HepG2 (cell line): ENCODE measurements around the gene EXOSC9. TPM values are rescaled to one million over a fixed set of nuclear protein-coding genes. Genes with fewer than 3 reads are reported as not detected.

Source experiments
- GPN1 ChIP-seq: sonication (generic); formaldehyde crosslinking; IDR thresholded peaks from 2 replicates; pipeline ENCODE4 v1.5.1; 2020; ENCODE audit warnings: missing genetic modification reagents, borderline replicate concordance
- HDAC1 ChIP-seq: sonication (generic); formaldehyde crosslinking; IDR thresholded peaks from 2 replicates; pipeline ENCODE4 v1.5.1; 2020; ENCODE audit warnings: mild to moderate bottlenecking, missing genetic modification reagents
- MEIS1 ChIP-seq: sonication (generic); formaldehyde crosslinking; IDR thresholded peaks from 2 replicates; pipeline ENCODE4 v1.9.0; 2021; ENCODE audit warnings: mild to moderate bottlenecking, missing genetic modification reagents, moderate library complexity, borderline replicate concordance
- MTF1 ChIP-seq: sonication (generic); formaldehyde crosslinking; IDR thresholded peaks from 2 replicates; pipeline ENCODE4 v1.5.0; 2020; ENCODE audit warnings: missing genetic modification reagents
- MXD1 ChIP-seq: sonication (generic); formaldehyde crosslinking; IDR thresholded peaks from 2 replicates; pipeline ENCODE4 v1.4.0; 2020; ENCODE audit warnings: mild to moderate bottlenecking, missing genetic modification reagents
- NBN ChIP-seq: fragments of 450-650 bp; conservative IDR thresholded peaks from 2 replicates; pipeline ENCODE4 v1.6.1; 2017
- NCOA2 ChIP-seq: sonication (generic); formaldehyde crosslinking; IDR thresholded peaks from 2 replicates; pipeline ENCODE4 v1.8.0; 2022; ENCODE audit warnings: inconsistent platforms
- SPEN ChIP-seq: sonication (generic); formaldehyde crosslinking; IDR thresholded peaks from 2 replicates; pipeline ENCODE4 v1.5.1; 2020; ENCODE audit warnings: low read depth, mild to moderate bottlenecking, missing genetic modification reagents
- SYNCRIP ChIP-seq: fragments of 200-400 bp; formaldehyde crosslinking; IDR thresholded peaks from 2 replicates; pipeline ENCODE4 v1.6.1; 2018; ENCODE audit warnings: mild to moderate bottlenecking, low read depth, low read length; ENCODE audit not compliant: insufficient read depth
- ZBTB20 ChIP-seq: sonication (generic); formaldehyde crosslinking; IDR thresholded peaks from 2 replicates; pipeline ENCODE4 v1.8.1; 2023; ENCODE audit warnings: missing genetic modification reagents, low read depth, mild to moderate bottlenecking, borderline replicate concordance
- ZEB1 ChIP-seq: IDR thresholded peaks from 2 replicates; pipeline ENCODE4 v1.6.1; 2012; ENCODE audit warnings: mild to moderate bottlenecking, low read depth, inconsistent platforms; ENCODE audit not compliant: insufficient replicate concordance
- ZFP36L2 ChIP-seq: sonication (generic); formaldehyde crosslinking; IDR thresholded peaks from 2 replicates; pipeline ENCODE4 v1.4.0; 2020; ENCODE audit warnings: missing genetic modification reagents
- ZFX ChIP-seq: sonication (generic); formaldehyde crosslinking; IDR thresholded peaks from 2 replicates; pipeline ENCODE4 v1.4.0; 2020; ENCODE audit warnings: mild to moderate bottlenecking, low read depth, missing genetic modification reagents, moderate library complexity
- ZNF17 ChIP-seq: sonication (generic); formaldehyde crosslinking; IDR thresholded peaks from 2 replicates; pipeline ENCODE4 v1.5.0; 2020; ENCODE audit warnings: mild to moderate bottlenecking, missing genetic modification reagents
- ZNF280B ChIP-seq: sonication (generic); formaldehyde crosslinking; IDR thresholded peaks from 2 replicates; pipeline ENCODE4 v1.5.0; 2020; ENCODE audit warnings: missing genetic modification reagents, mild to moderate bottlenecking, borderline replicate concordance
- ZNF335 ChIP-seq: sonication (generic); formaldehyde crosslinking; IDR thresholded peaks from 2 replicates; pipeline ENCODE4 v1.4.0; 2020; ENCODE audit warnings: missing genetic modification reagents
- ZNF576 ChIP-seq: sonication (generic); formaldehyde crosslinking; IDR thresholded peaks from 2 replicates; pipeline ENCODE4 v1.4.0; 2020; ENCODE audit warnings: mild to moderate bottlenecking, missing genetic modification reagents
- ZNF609 ChIP-seq: sonication (generic); formaldehyde crosslinking; IDR thresholded peaks from 2 replicates; pipeline ENCODE4 v1.4.0; 2020; ENCODE audit warnings: mild to moderate bottlenecking, missing genetic modification reagents, borderline replicate concordance
- ZNF749 ChIP-seq: sonication (generic); formaldehyde crosslinking; IDR thresholded peaks from 2 replicates; pipeline ENCODE4 v1.8.0; 2022; ENCODE audit warnings: mild to moderate bottlenecking, missing genetic modification reagents, moderate library complexity, borderline replicate concordance
- ZNF784 ChIP-seq: sonication (generic); formaldehyde crosslinking; IDR thresholded peaks from 2 replicates; pipeline ENCODE4 v1.5.1; 2020; ENCODE audit warnings: missing genetic modification reagents, mild to moderate bottlenecking, borderline replicate concordance
- polyA plus RNA-seq, 8 experiments: library from polyadenylated mRNA; depleted of rRNA in 3 of 8; stranded (reverse) in 7 of 8; unstranded in 1 of 8; fragments of >200 nt; fragmentation: Illumina TruSeq in 4 of 8; extraction: Trizol in 4 of 8; gene quantifications; 2 replicates each; pipeline versions ENCODE4 v1.2.1 to v1.2.3, GENCODE V29; 2011 to 2016; ENCODE audit warnings: low read depth in 4 of 8, missing spikeins in 1 of 8, mixed read lengths in 1 of 8; ENCODE audit not compliant: insufficient read depth in 1 of 8
- total RNA-seq, 5 experiments: library from RNA; depleted of rRNA; stranded (reverse); fragments of >200 nt; fragmentation: Illumina TruSeq; extraction: Trizol; gene quantifications; 2 replicates each; pipeline ENCODE4 v1.2.3, GENCODE V29; 2016; ENCODE audit warnings: low read depth in 1 of 5

Gene EXOSC9
- total and polyA plus RNA-seq, 2 of the 13 experiments (the other 11 are each of a cell fraction or from before 2014, with no cell fraction given): 26.0 to 48.0 TPM

GRCh38 chr4:121800961-121801714, at the start of gene EXOSC9 (continued):
- TF ChIP-seq ZNF280B (CRISPR knock-in tag): no peak
- peak; percentile 92 for TF ChIP-seq SPEN (CRISPR knock-in tag)
- no peak for TF ChIP-seq SYNCRIP
- peak; percentile 92 for TF ChIP-seq HDAC1
- TF ChIP-seq ZNF784: no peak
- TF ChIP-seq ZNF17 (CRISPR knock-in tag): no peak
- TF ChIP-seq ZNF576 (CRISPR knock-in tag): no peak
- no peak for TF ChIP-seq MXD1 (CRISPR knock-in tag)
- TF ChIP-seq ZFP36L2 (CRISPR knock-in tag): peak; percentile 92; the same call in 1 of the 2 replicates
- peak; percentile 50 for TF ChIP-seq NCOA2 (CRISPR knock-in tag)
- 0 out of 2 replicates have a peak, but pooled peaks have one; percentile 31 for TF ChIP-seq MTF1 (CRISPR knock-in tag)
- TF ChIP-seq ZNF749: no peak; the same call in 1 of the 2 replicates
- TF ChIP-seq GPN1 (CRISPR knock-in tag): no peak
- TF ChIP-seq ZNF335 (CRISPR knock-in tag): peak; percentile 71; the same call in 1 of the 2 replicates
- TF ChIP-seq ZFX (CRISPR knock-in tag): peak; percentile 93
- TF ChIP-seq NBN: no peak
- TF ChIP-seq MEIS1 (CRISPR knock-in tag): no peak
- TF ChIP-seq ZNF609 (CRISPR knock-in tag): peak; percentile 29; the same call in 1 of the 2 replicates
- TF ChIP-seq ZBTB20 (CRISPR knock-in tag): peak; percentile 67; the same call in 1 of the 2 replicates
- no peak for TF ChIP-seq ZEB1
